HCT116 (cell line): ENCODE measurements around the gene AAK1. TPM values are rescaled to one million over a fixed set of nuclear protein-coding genes. Genes with fewer than 3 reads are reported as not detected.

Experiments
- ATAC-seq: fragments of 200-7000 bp; cut with Tn5 transposase; 2 replicates; pipeline ENCODE4 v1.9.1; 2020; ENCODE audit warnings: mild to moderate bottlenecking, moderate library complexity
- BruUV-seq: library from RNA; stranded (reverse); fragments of 400-500 nt; replicated peaks from 2 replicates; lab custom pipeline; 2021; lab: Mats Ljungman, UMichigan
- CTCF ChIA-PET: fragments of 300-600 bp; sonication (Branson Sonifier 250); formaldehyde crosslinking; loops from one replicate; lab custom pipeline; 2021; ENCODE audit warnings: antibody characterized with exemption; lab: Charles Lee
- POLR2A ChIA-PET: fragments of 300-600, 350-600 bp; sonication (Branson Sonifier 250); formaldehyde crosslinking; loops from one replicate; lab custom pipeline; 2021; ENCODE audit warnings: antibody characterized with exemption; lab: Charles Lee
- RAD21 ChIA-PET, 2 experiments: fragments of 300-600 bp; sonication (Branson Sonifier 250); formaldehyde crosslinking; loops; one replicate each; lab custom pipeline; 2023; ENCODE audit warnings: low total read pairs in 2 of 2; ENCODE audit not compliant: uncharacterized antibody in 2 of 2, unreplicated experiment in 2 of 2, low non-redundant PET in 1 of 2; lab: Charles Lee
- DNase-seq: peaks from one replicate; pipeline ENCODE4 v3.0.0-alpha.2; 2010; ENCODE audit warnings: low read depth, low spot score
- H2AFZ ChIP-seq: fragments of 200-600 bp; shearing (Covaris generic), sonication (generic); 2 replicates; pipeline ENCODE4 v1.6.1; 2017; ENCODE audit warnings: low read depth, mixed run types, mixed read lengths, antibody characterized with exemption, low read length; ENCODE audit not compliant: poor library complexity, severe bottlenecking
- H3K27ac ChIP-seq: 2 replicates; pipeline ENCODE4 v1.5.1; 2012; ENCODE audit warnings: low read depth, low read length
- H3K27me3 ChIP-seq: fragments of 200-600 bp; sonication (generic); 2 replicates; pipeline ENCODE4 v1.6.1; 2016; ENCODE audit warnings: mixed run types, low read length, mixed read lengths; ENCODE audit not compliant: insufficient read depth
- H3K36me3 ChIP-seq, 2 experiments: fragments of 200-500 bp in 1 of 2; fragments of 200-600 bp in 1 of 2; sonication (Bioruptor generic) in 1 of 2; sonication (generic) in 1 of 2; 2 replicates each; pipeline versions ENCODE4 v1.5.1 to v1.6.1; 2014 to 2016; ENCODE audit warnings: low read length in 2 of 2, inconsistent platforms in 1 of 2, mixed read lengths in 1 of 2, mixed run types in 1 of 2; ENCODE audit not compliant: insufficient read depth in 2 of 2, control insufficient read depth in 1 of 2
- H3K4me1 ChIP-seq, 2 experiments: fragments of 200-600 bp in 1 of 2; sonication (generic) in 1 of 2; 2 replicates each; pipeline versions ENCODE4 v1.5.1 to v1.6.1; 2012 to 2017; ENCODE audit warnings: low read length in 2 of 2, inconsistent platforms in 1 of 2, mild to moderate bottlenecking in 1 of 2, mixed read lengths in 1 of 2, mixed run types in 1 of 2, moderate library complexity in 1 of 2; ENCODE audit not compliant: insufficient read depth in 2 of 2, control insufficient read depth in 1 of 2
- H3K4me2 ChIP-seq: fragments of 200-600 bp; sonication (generic); 2 replicates; pipeline ENCODE4 v1.6.1; 2017; ENCODE audit warnings: mixed run types, low read length, mixed read lengths
- H3K4me3 ChIP-seq, 2 experiments: fragments of 200-600 bp in 1 of 2; sonication (generic) in 1 of 2; replicated peaks in 1 of 2; 2 replicates each; pipeline ENCODE4 v1.5.1; 2011 to 2016; ENCODE audit warnings: low read length in 2 of 2, control low read depth in 1 of 2, low read depth in 1 of 2, mild to moderate bottlenecking in 1 of 2, mixed read lengths in 1 of 2, mixed run types in 1 of 2
- H3K79me2 ChIP-seq: fragments of 200-600 bp; sonication (generic); 2 replicates; pipeline ENCODE4 v1.6.1; 2017; ENCODE audit warnings: mild to moderate bottlenecking, mixed run types, low read length, moderate library complexity, mixed read lengths; ENCODE audit not compliant: insufficient read depth
- H3K9ac ChIP-seq: fragments of 200-600 bp; sonication (generic); 2 replicates; pipeline ENCODE4 v1.6.1; 2016; ENCODE audit warnings: low read length, mixed read lengths
- H3K9me2 ChIP-seq: fragments of 200-600 bp; sonication (generic), shearing (Covaris generic); 2 replicates; pipeline ENCODE4 v1.6.1; 2017; ENCODE audit warnings: mixed run types, mild to moderate bottlenecking, moderate library complexity; ENCODE audit not compliant: insufficient read depth
- H3K9me3 ChIP-seq, 2 experiments: fragments of 200-500 bp in 1 of 2; fragments of 200-600 bp in 1 of 2; sonication (Bioruptor generic) in 1 of 2; sonication (generic) in 1 of 2; 2 replicates each; pipeline ENCODE4 v1.6.1; 2014 to 2017; ENCODE audit warnings: low read length in 2 of 2, mixed read lengths in 2 of 2, inconsistent platforms in 1 of 2, low read depth in 1 of 2, mild to moderate bottlenecking in 1 of 2, mixed run types in 1 of 2, moderate library complexity in 1 of 2; ENCODE audit not compliant: control insufficient read depth in 1 of 2, insufficient read depth in 1 of 2
- H4K20me1 ChIP-seq: fragments of 200-600 bp; sonication (generic), shearing (Covaris generic); 2 replicates; pipeline ENCODE4 v1.6.1; 2017; ENCODE audit warnings: mixed run types, mild to moderate bottlenecking, moderate library complexity; ENCODE audit not compliant: insufficient read depth
- CBX3 ChIP-seq: IDR thresholded peaks from 2 replicates; pipeline ENCODE4 v1.6.1; 2012; ENCODE audit warnings: low read depth
- ELF1 ChIP-seq: IDR thresholded peaks from 2 replicates; pipeline ENCODE4 v1.6.1; 2012; ENCODE audit warnings: low read depth, borderline replicate concordance
- EZH2phosphoT487 ChIP-seq: fragments of 200-600 bp; IDR thresholded peaks from 2 replicates; pipeline ENCODE4 v1.6.1; 2018; ENCODE audit warnings: antibody characterized with exemption, borderline replicate concordance
- FOSL1 ChIP-seq: IDR thresholded peaks from 2 replicates; pipeline ENCODE4 v1.6.1; 2012; ENCODE audit warnings: low read depth
- JUND ChIP-seq: IDR thresholded peaks from 2 replicates; pipeline ENCODE4 v1.6.1; 2012
- POLR2A ChIP-seq: IDR thresholded peaks from 2 replicates; pipeline ENCODE4 v1.7.0; 2011; ENCODE audit warnings: borderline replicate concordance; ENCODE audit not compliant: insufficient read depth, insufficient read length; ENCODE audit errors: extremely low read depth
- POLR2AphosphoS5 ChIP-seq: IDR thresholded peaks from 2 replicates; pipeline ENCODE4 v1.6.1; 2011; ENCODE audit warnings: mild to moderate bottlenecking, low read depth, low read length, moderate library complexity
- RAD21 ChIP-seq: IDR thresholded peaks from 2 replicates; pipeline ENCODE4 v1.6.1; 2012; ENCODE audit warnings: low read depth, mild to moderate bottlenecking
- SIN3A ChIP-seq: IDR thresholded peaks from 2 replicates; pipeline ENCODE4 v1.6.1; 2012; ENCODE audit warnings: low read depth
- SRF ChIP-seq: IDR thresholded peaks from 2 replicates; pipeline ENCODE4 v1.6.1; 2012; ENCODE audit warnings: low read depth
- ZFX ChIP-seq: fragments of 450-650 bp; IDR thresholded peaks from 2 replicates; pipeline ENCODE4 v1.6.1; 2017
- intact Hi-C: fragments of 100-400 bp; cut with micrococcal nuclease; formaldehyde crosslinking; loops from 2 replicates; pipeline ENCODE4 v1.10.0; 2022
- total RNA-seq: library from RNA; stranded (reverse); gene quantifications from one replicate; pipeline ENCODE4 v1.2.1, GENCODE V29; 2021; ENCODE audit not compliant: unreplicated experiment
- TF ChIP-seq, protein P1 (sequence below): IDR thresholded peaks from 2 replicates; pipeline ENCODE4 v1.6.1; 2011; ENCODE audit warnings: mild to moderate bottlenecking, low read length, moderate library complexity; ENCODE audit not compliant: insufficient replicate concordance; ENCODE audit errors: extremely low read depth
- TF ChIP-seq, protein P2 (sequence below): IDR thresholded peaks from 2 replicates; pipeline ENCODE4 v1.6.1; 2012
- TF ChIP-seq, protein P3 (sequence below), 3 experiments: fragments of 200-600 bp in 1 of 3; sonication (generic) in 1 of 3; IDR thresholded peaks in 2 of 3; conservative IDR thresholded peaks in 1 of 3; 2 replicates each; pipeline ENCODE4 v1.5.1; 2012 to 2017; ENCODE audit warnings: low read depth in 2 of 3, low read length in 2 of 3, antibody characterized with exemption in 1 of 3, borderline replicate concordance in 1 of 3, control low read depth in 1 of 3, mild to moderate bottlenecking in 1 of 3, mixed read lengths in 1 of 3, mixed run types in 1 of 3, moderate library complexity in 1 of 3; ENCODE audit not compliant: insufficient read depth in 1 of 3
- TF ChIP-seq, protein P4 (sequence below): IDR thresholded peaks from 2 replicates; pipeline ENCODE4 v1.6.1; 2012; ENCODE audit warnings: low read depth

Gene AAK1
- total RNA-seq, 1 experiment from 2014 or later = 32.0 TPM

DNA sequence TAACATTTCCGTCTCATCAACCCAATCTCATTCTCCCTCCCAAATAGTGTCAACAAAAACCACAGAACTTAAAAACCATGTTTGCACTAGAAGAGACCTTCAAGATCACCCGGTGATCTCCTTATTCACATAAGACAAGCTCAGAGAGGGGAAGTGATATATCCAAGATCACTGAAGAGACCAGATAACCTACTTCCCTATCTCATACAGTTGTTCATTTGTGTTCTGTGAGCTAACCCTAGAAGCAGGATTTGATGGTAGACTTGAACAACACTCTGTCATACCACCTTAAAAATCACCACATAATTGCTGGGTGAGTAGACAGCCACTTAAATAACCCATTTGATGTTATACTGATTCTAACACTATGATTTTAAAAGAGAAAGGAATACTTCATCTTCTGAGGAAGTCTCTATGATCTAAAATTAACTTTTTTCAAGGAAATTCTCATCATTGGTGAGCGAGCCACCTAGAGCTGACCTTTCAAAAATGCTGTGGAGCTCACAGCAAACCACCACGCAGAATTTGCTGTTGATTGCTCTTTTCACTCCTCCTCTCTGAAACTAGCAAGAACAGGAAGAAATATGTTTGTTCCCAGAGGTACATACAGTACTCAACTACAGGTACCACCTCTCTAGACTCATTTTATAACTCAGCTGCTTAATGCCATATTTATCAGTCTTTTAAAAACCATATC lies 15.1 kb downstream of the AAK1 start:
- BruUV-seq = no TSS peak
- no peaks in the 10 kb centered on the region for H3K9me3 ChIP-seq
- H3K27me3 ChIP-seq = no peaks in the 10 kb centered on the region
- no peak overlapping the region for H3K27ac ChIP-seq
- intact Hi-C loops = no loop called here
- no peak overlapping the region for H3K4me3 ChIP-seq
- no peak for DNase-seq
- peaks cover 0 to 9% of the 10 kb centered on the region in 2 experiments; a peak in 2 of 4 replicates for H3K4me1 ChIP-seq
- H3K9me2 ChIP-seq = no peaks in the 10 kb centered on the region
- H2AFZ ChIP-seq = no peak overlapping the region
- ChIA-PET RAD21 (no interaction called here), POLR2A (interaction anchor here (1.3 kb wide), 1 partner anchor 11 kb away, joined by 4 read pairs; no protein-coding TSS in a partner anchor), CTCF (no interaction called here)
- H3K9ac ChIP-seq = no peak overlapping the region
- no peak overlapping the region for H3K4me2 ChIP-seq
- no peak for TF ChIP-seq JUND
- no peak for TF ChIP-seq CBX3
- TF ChIP-seq FOSL1 = no peak
- no peak for TF ChIP-seq SRF
- no peak for TF ChIP-seq ZFX
- TF ChIP-seq ELF1 = no peak
- TF ChIP-seq POLR2AphosphoS5 = no peak
- TF ChIP-seq, protein P1, sequence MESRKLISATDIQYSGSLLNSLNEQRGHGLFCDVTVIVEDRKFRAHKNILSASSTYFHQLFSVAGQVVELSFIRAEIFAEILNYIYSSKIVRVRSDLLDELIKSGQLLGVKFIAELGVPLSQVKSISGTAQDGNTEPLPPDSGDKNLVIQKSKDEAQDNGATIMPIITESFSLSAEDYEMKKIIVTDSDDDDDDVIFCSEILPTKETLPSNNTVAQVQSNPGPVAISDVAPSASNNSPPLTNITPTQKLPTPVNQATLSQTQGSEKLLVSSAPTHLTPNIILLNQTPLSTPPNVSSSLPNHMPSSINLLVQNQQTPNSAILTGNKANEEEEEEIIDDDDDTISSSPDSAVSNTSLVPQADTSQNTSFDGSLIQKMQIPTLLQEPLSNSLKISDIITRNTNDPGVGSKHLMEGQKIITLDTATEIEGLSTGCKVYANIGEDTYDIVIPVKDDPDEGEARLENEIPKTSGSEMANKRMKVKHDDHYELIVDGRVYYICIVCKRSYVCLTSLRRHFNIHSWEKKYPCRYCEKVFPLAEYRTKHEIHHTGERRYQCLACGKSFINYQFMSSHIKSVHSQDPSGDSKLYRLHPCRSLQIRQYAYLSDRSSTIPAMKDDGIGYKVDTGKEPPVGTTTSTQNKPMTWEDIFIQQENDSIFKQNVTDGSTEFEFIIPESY = no peak
- TF ChIP-seq, protein P2, sequence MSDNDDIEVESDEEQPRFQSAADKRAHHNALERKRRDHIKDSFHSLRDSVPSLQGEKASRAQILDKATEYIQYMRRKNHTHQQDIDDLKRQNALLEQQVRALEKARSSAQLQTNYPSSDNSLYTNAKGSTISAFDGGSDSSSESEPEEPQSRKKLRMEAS = no peak
- no peak for TF ChIP-seq EZH2phosphoT487
- no peak for TF ChIP-seq SIN3A
- no peak for TF ChIP-seq RAD21
- no peak for TF ChIP-seq POLR2A
- TF ChIP-seq, protein P3, sequence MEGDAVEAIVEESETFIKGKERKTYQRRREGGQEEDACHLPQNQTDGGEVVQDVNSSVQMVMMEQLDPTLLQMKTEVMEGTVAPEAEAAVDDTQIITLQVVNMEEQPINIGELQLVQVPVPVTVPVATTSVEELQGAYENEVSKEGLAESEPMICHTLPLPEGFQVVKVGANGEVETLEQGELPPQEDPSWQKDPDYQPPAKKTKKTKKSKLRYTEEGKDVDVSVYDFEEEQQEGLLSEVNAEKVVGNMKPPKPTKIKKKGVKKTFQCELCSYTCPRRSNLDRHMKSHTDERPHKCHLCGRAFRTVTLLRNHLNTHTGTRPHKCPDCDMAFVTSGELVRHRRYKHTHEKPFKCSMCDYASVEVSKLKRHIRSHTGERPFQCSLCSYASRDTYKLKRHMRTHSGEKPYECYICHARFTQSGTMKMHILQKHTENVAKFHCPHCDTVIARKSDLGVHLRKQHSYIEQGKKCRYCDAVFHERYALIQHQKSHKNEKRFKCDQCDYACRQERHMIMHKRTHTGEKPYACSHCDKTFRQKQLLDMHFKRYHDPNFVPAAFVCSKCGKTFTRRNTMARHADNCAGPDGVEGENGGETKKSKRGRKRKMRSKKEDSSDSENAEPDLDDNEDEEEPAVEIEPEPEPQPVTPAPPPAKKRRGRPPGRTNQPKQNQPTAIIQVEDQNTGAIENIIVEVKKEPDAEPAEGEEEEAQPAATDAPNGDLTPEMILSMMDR (IDR thresholded peaks at IDR 0.05 in 2 of 3, conservative IDR thresholded peaks at IDR 0.05 in 1 of 3; ENCODE audit: borderline replicate concordance in 1 of 3, insufficient read depth in 1 of 3, low read depth in 2 of 3, low read length in 2 of 3) = no peak
- TF ChIP-seq, protein P4, sequence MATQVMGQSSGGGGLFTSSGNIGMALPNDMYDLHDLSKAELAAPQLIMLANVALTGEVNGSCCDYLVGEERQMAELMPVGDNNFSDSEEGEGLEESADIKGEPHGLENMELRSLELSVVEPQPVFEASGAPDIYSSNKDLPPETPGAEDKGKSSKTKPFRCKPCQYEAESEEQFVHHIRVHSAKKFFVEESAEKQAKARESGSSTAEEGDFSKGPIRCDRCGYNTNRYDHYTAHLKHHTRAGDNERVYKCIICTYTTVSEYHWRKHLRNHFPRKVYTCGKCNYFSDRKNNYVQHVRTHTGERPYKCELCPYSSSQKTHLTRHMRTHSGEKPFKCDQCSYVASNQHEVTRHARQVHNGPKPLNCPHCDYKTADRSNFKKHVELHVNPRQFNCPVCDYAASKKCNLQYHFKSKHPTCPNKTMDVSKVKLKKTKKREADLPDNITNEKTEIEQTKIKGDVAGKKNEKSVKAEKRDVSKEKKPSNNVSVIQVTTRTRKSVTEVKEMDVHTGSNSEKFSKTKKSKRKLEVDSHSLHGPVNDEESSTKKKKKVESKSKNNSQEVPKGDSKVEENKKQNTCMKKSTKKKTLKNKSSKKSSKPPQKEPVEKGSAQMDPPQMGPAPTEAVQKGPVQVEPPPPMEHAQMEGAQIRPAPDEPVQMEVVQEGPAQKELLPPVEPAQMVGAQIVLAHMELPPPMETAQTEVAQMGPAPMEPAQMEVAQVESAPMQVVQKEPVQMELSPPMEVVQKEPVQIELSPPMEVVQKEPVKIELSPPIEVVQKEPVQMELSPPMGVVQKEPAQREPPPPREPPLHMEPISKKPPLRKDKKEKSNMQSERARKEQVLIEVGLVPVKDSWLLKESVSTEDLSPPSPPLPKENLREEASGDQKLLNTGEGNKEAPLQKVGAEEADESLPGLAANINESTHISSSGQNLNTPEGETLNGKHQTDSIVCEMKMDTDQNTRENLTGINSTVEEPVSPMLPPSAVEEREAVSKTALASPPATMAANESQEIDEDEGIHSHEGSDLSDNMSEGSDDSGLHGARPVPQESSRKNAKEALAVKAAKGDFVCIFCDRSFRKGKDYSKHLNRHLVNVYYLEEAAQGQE = no peak
- H4K20me1 ChIP-seq = no peaks in the 10 kb centered on the region
- no peak for ATAC-seq
- H3K79me2 ChIP-seq = peaks cover 4% of the 10 kb centered on the region
- no peaks in the 10 kb centered on the region for H3K36me3 ChIP-seq
